ENCODE results near the gene LARP1.

Gene LARP1

DNA sequence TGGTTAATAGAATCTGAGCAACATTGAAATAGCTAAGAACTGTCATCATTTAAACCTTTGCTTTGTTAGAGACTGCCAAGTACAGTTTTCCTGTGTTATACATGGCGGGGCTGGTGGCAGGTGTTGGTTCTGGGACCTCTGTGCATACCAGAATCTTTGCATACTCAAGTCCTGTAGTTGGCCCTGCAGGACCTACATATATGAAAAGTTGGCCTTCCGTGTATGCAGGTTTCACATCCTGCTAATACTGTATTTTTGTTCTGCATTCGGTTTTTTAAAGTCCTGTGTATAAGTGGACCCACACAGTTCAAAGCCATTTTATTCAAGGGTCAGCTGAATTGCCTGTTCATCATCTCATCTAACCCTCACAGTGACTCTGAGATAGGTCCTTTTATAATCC is 36.4 kb downstream of the LARP1 start:
- TF ChIP-seq PPARA (CRISPR knock-in tag; IDR thresholded peaks at IDR 0.05; ENCODE audit: borderline replicate concordance) (no peak), ZC3H10 (CRISPR knock-in tag; IDR thresholded peaks at IDR 0.05) (no peak), TCF4 (CRISPR knock-in tag; IDR thresholded peaks at IDR 0.05; ENCODE audit: borderline replicate concordance) (no peak), TOX (CRISPR knock-in tag; IDR thresholded peaks at IDR 0.05; ENCODE audit: borderline replicate concordance) (no peak), SNAI2 (CRISPR knock-in tag; IDR thresholded peaks at IDR 0.05) (no peak)
- TF ChIP-seq, protein P1, sequence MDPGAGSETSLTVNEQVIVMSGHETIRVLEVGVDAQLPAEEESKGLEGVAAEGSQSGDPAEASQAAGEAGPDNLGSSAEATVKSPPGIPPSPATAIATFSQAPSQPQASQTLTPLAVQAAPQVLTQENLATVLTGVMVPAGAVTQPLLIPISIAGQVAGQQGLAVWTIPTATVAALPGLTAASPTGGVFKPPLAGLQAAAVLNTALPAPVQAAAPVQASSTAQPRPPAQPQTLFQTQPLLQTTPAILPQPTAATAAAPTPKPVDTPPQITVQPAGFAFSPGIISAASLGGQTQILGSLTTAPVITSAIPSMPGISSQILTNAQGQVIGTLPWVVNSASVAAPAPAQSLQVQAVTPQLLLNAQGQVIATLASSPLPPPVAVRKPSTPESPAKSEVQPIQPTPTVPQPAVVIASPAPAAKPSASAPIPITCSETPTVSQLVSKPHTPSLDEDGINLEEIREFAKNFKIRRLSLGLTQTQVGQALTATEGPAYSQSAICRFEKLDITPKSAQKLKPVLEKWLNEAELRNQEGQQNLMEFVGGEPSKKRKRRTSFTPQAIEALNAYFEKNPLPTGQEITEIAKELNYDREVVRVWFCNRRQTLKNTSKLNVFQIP (CRISPR knock-in tag; IDR thresholded peaks at IDR 0.05; ENCODE audit: borderline replicate concordance, low read depth): no peak
- TF ChIP-seq, protein P2, sequence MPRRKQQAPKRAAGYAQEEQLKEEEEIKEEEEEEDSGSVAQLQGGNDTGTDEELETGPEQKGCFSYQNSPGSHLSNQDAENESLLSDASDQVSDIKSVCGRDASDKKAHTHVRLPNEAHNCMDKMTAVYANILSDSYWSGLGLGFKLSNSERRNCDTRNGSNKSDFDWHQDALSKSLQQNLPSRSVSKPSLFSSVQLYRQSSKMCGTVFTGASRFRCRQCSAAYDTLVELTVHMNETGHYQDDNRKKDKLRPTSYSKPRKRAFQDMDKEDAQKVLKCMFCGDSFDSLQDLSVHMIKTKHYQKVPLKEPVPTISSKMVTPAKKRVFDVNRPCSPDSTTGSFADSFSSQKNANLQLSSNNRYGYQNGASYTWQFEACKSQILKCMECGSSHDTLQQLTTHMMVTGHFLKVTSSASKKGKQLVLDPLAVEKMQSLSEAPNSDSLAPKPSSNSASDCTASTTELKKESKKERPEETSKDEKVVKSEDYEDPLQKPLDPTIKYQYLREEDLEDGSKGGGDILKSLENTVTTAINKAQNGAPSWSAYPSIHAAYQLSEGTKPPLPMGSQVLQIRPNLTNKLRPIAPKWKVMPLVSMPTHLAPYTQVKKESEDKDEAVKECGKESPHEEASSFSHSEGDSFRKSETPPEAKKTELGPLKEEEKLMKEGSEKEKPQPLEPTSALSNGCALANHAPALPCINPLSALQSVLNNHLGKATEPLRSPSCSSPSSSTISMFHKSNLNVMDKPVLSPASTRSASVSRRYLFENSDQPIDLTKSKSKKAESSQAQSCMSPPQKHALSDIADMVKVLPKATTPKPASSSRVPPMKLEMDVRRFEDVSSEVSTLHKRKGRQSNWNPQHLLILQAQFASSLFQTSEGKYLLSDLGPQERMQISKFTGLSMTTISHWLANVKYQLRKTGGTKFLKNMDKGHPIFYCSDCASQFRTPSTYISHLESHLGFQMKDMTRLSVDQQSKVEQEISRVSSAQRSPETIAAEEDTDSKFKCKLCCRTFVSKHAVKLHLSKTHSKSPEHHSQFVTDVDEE (CRISPR knock-in tag; IDR thresholded peaks at IDR 0.05): no peak
- TF ChIP-seq, protein P3, sequence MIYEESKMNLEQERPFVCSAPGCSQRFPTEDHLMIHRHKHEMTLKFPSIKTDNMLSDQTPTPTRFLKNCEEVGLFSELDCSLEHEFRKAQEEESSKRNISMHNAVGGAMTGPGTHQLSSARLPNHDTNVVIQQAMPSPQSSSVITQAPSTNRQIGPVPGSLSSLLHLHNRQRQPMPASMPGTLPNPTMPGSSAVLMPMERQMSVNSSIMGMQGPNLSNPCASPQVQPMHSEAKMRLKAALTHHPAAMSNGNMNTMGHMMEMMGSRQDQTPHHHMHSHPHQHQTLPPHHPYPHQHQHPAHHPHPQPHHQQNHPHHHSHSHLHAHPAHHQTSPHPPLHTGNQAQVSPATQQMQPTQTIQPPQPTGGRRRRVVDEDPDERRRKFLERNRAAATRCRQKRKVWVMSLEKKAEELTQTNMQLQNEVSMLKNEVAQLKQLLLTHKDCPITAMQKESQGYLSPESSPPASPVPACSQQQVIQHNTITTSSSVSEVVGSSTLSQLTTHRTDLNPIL (CRISPR knock-in tag; IDR thresholded peaks at IDR 0.05; ENCODE audit: low read depth): no peak
- TF ChIP-seq, protein P4, sequence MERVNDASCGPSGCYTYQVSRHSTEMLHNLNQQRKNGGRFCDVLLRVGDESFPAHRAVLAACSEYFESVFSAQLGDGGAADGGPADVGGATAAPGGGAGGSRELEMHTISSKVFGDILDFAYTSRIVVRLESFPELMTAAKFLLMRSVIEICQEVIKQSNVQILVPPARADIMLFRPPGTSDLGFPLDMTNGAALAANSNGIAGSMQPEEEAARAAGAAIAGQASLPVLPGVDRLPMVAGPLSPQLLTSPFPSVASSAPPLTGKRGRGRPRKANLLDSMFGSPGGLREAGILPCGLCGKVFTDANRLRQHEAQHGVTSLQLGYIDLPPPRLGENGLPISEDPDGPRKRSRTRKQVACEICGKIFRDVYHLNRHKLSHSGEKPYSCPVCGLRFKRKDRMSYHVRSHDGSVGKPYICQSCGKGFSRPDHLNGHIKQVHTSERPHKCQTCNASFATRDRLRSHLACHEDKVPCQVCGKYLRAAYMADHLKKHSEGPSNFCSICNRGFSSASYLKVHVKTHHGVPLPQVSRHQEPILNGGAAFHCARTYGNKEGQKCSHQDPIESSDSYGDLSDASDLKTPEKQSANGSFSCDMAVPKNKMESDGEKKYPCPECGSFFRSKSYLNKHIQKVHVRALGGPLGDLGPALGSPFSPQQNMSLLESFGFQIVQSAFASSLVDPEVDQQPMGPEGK (CRISPR knock-in tag; IDR thresholded peaks at IDR 0.05; ENCODE audit: borderline replicate concordance): no peak
- no peak for ATAC-seq

DNA sequence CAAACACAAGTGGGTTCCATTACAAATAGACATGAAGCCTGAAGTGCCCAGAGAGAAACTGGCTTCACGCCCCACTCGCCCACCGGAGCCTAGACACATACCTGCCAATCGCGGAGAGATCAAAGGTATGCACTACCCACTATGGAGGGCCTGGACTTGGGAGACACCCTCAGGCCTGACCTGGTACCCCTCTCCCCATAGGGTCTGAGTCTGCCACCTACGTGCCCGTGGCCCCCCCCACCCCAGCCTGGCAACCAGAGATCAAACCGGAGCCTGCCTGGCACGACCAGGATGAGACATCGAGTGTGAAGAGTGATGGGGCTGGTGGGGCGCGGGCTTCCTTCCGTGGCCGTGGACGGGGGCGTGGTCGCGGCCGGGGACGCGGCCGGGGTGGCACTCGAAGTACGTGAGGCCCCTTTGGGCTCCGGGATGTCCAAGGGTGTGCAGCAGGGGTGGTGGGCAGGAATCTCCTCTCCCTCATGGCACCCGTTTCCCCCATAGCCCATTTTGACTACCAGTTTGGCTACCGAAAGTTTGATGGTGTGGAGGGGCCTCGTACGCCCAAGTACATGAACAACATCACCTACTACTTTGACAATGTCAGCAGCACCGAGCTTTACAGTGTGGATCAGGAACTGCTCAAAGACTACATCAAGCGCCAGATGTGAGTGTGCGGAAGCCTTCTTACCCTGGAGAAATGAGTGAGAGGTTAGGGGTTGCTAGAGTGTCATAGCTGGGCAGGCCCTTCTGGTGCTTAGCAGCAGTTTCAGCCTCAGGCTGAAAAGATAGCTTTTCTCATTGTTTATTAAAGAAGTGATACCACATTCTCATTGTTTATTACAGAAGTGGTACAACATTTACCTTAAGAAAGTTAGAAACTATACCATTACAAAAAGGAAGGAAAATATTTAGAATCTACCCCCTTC is 38.7 kb downstream of the LARP1 start:
- TF ChIP-seq ARNTL (CRISPR knock-in tag; IDR thresholded peaks at IDR 0.05; ENCODE audit: borderline replicate concordance, low read depth) (no peak), TOX (CRISPR knock-in tag; IDR thresholded peaks at IDR 0.05; ENCODE audit: borderline replicate concordance) (no peak), ZC3H10 (CRISPR knock-in tag; IDR thresholded peaks at IDR 0.05) (no peak), GLIS3 (CRISPR knock-in tag; IDR thresholded peaks at IDR 0.05) (no peak), RARB (CRISPR knock-in tag; IDR thresholded peaks at IDR 0.05) (no peak), TCF4 (CRISPR knock-in tag; IDR thresholded peaks at IDR 0.05; ENCODE audit: borderline replicate concordance) (no peak), ZFP30 (CRISPR knock-in tag; IDR thresholded peaks at IDR 0.05) (no peak), OSR1 (CRISPR knock-in tag; IDR thresholded peaks at IDR 0.05) (no peak), BACH2 (CRISPR knock-in tag; IDR thresholded peaks at IDR 0.05; ENCODE audit: borderline replicate concordance) (no peak), PPARA (CRISPR knock-in tag; IDR thresholded peaks at IDR 0.05; ENCODE audit: borderline replicate concordance) (no peak), SNAI2 (CRISPR knock-in tag; IDR thresholded peaks at IDR 0.05) (no peak), ISL1 (CRISPR knock-in tag; IDR thresholded peaks at IDR 0.05) (no peak), ZNF8 (CRISPR knock-in tag; IDR thresholded peaks at IDR 0.05) (no peak), ZNF70 (CRISPR knock-in tag; IDR thresholded peaks at IDR 0.05) (no peak), ESRRG (CRISPR knock-in tag; IDR thresholded peaks at IDR 0.05) (no peak), ZFP3 (CRISPR knock-in tag; IDR thresholded peaks at IDR 0.05) (no peak)
- TF ChIP-seq, protein P5, sequence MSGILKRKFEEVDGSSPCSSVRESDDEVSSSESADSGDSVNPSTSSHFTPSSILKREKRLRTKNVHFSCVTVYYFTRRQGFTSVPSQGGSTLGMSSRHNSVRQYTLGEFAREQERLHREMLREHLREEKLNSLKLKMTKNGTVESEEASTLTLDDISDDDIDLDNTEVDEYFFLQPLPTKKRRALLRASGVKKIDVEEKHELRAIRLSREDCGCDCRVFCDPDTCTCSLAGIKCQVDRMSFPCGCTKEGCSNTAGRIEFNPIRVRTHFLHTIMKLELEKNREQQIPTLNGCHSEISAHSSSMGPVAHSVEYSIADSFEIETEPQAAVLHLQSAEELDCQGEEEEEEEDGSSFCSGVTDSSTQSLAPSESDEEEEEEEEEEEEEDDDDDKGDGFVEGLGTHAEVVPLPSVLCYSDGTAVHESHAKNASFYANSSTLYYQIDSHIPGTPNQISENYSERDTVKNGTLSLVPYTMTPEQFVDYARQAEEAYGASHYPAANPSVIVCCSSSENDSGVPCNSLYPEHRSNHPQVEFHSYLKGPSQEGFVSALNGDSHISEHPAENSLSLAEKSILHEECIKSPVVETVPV (CRISPR knock-in tag; IDR thresholded peaks at IDR 0.05): no peak
- TF ChIP-seq, protein P4 (CRISPR knock-in tag; IDR thresholded peaks at IDR 0.05; ENCODE audit: borderline replicate concordance): no peak
- TF ChIP-seq, protein P1 (CRISPR knock-in tag; IDR thresholded peaks at IDR 0.05; ENCODE audit: borderline replicate concordance, low read depth): no peak
- TF ChIP-seq, protein P3 (CRISPR knock-in tag; IDR thresholded peaks at IDR 0.05; ENCODE audit: low read depth): no peak
- no peak for ATAC-seq
